GM19043 (cell line): ENCODE data around the gene CCNY.

Experiments
- ATAC-seq: cut with Tn5 transposase; IDR thresholded peaks from one replicate; pipeline ENCODE4 v1.9.1; 2021; ENCODE audit warnings: low read depth; ENCODE audit not compliant: unreplicated experiment

CCNY gene

GRCh38 chr10:35379226-35380137, 43.2 kb downstream of the CCNY start:
- ATAC-seq: peak; percentile 77

GRCh38 chr10:35382096-35382495, 45.8 kb downstream of the CCNY start:
- no peak for ATAC-seq

DNA sequence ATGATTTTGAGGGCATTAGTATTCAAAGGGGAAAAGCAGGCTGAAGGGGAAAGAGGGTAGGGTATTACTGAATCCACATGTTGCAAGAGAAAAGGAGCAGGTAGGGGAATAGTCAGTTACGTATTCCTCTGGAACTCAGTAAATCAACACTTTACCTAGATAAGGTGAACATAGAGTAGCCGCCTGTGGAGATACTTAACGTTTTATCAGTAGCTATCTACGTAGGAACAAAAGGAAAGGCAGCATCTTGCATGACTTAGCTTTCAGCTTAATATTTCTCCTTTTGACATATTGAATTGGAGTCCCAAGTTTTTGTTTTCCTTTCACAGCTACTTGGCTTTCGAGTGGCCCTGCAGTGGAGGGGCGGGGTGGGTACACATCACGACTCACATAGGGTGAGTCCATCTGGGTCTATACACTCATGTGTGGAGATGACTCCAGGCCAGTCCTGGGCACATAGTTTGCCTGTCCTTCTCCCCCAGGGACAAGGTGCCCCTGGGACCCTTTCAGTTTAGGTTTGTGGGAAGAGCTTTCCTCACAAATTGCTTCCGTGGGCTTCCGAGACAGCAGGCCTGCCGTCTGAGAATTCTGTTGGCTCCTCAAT, 48.1 kb downstream of the CCNY start:
- ATAC-seq: no peak

DNA sequence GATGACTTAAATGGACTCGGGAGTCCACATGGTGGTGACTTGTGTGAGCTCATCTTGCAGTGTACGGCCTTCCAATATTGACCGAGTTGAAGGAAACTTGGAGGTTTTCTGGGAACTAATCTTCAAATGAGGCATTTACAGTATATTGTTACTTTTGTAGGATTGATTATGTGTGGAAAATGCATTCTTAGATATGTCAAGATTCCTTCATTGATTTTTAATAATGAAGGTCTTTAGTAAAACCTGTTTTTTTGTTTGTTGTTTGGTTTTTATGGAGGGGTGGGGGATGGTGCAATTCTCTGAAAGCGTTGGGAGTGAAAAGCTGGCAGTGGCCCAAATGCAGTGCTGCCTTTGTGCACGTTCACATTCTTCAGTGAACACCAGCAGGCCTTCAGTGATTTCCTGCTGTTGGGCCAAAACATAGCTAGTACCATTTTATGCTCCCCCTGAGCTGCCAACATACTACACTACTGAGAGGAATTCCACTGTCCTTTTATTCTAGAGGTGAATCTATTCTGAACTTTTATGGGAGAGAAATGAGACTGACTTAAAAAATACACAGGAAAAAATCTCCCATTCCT, 50.4 kb downstream of the CCNY start:
- no peak for ATAC-seq

DNA sequence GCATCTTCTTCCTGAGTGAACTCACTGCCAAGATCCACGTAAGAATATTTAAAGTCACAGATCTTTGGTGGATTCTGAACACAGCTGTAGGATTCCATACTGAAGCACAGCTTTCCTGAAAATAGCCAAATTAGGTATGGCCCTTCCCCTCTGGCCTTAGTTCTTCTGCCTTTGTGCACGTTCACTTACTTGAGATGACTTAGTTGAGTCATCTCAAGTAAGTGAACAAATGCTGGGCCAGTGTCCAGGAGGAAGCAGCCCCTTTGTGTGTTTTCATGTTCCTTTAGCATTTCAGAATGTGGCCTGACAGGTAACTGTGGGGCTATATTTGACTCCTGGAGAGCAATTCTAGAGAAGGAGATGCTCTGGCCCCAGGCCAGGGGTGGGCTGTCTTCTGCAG, 51.5 kb downstream of the CCNY start:
- peak; percentile 80 for ATAC-seq

DNA sequence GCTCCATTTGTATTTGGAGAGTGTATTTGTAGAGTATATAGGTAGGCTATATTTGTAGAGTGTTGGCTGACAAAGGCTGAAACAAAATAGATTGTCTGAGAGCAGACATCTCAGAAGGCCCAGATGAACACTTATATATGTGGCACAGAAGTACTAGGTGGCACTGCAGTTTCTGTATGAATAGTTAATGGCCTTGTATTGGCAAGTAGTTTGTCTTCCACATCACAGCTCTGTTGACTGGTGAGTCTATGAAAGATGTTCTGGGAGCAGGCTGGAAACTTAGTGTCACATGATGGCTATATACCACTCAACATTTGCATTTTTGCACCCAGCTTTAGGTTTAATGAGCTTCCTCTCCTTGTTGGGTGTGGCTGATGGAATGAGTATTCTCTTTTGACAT, 51.9 kb downstream of the CCNY start:
- peak; percentile 27 for ATAC-seq

DNA sequence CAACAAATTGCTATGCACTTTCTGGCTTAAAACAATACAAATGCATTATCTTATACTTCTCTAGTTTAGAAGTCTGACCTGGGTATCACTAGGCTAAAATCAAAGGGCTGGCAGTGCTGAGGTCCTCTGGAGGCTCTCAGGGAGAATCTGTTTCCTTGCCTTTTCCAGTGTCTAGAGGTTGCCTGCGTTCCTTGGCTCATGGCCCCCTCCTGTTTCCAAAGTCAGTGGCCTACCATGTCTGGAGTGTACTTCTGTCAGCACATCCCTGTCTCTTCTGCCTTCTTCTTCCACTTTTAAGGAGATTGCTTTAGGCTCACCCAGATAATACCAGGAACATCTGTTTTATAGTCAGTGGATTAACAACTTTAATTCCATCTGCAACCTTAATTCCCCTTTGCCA, 52.4 kb downstream of the CCNY start:
- no peak for ATAC-seq

GRCh38 chr10:35390161-35390840, 54.0 kb downstream of the CCNY start:
- ATAC-seq: no peak

GRCh38 chr10:35390843-35391152, 54.5 kb downstream of the CCNY start:
- ATAC-seq: no peak

GRCh38 chr10:35391153-35391953, 55.0 kb downstream of the CCNY start:
- no peak for ATAC-seq

GRCh38 chr10:35391954-35392262, 55.6 kb downstream of the CCNY start:
- no peak for ATAC-seq

GRCh38 chr10:35392482-35393228, 56.3 kb downstream of the CCNY start:
- ATAC-seq: no peak

- ATAC-seq: no peak
These were observed 58.1 kb downstream of the CCNY start for GRCh38 chr10:35394411-35394851.

GRCh38 chr10:35394934-35395333, 58.6 kb downstream of the CCNY start:
- ATAC-seq: no peak

DNA sequence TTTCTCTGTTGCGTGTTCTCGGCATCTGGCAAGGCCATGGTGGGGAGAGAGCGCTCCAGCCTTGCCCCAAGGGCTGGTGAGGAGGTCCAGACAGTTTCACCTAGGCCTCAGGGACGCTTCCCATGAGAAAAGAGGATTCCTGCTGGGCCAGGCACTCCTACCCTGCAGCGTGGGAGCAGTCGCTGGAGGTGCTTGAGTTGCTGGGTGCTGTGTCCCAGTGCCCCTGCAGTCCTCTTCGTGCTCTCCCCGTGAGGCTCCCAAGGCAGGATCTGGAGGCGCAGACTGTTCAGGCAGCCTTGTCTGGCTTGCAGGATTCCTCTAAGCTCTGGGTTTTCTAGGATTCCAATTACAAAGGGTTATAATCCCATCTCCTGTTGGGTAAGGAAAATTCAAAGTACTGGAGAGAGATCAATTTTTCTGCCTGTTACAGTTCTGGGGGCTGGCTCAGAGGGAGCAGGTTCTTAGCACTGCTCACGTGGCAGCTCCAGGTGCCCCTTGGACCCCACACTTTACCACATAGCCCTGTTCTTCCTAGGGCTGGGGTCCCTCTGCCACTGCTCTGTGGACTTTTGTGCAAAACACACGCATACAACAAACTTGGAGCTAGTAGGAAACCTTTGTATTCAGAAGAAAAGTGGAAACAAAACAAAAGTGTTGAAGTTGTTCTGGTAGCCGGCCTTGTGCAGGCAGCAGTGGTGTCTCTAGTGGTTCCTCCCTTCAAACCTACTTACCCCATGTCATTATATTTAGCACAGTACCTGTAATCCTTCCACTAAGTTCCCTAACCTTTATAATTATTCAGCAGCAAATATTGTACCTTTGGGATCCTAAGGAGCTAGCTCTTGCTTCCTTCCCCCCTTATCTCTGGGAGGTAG, 60.5 kb downstream of the CCNY start:
- no peak for ATAC-seq

GRCh38 chr10:35397953-35398352, 61.6 kb downstream of the CCNY start:
- no peak for ATAC-seq

- ATAC-seq: no peak
These were observed 62.0 kb downstream of the CCNY start for GRCh38 chr10:35398355-35398754.

- no peak for ATAC-seq
These were observed 62.6 kb downstream of the CCNY start for GRCh38 chr10:35398908-35399307.

- ATAC-seq: no peak
These were observed 63.2 kb downstream of the CCNY start for GRCh38 chr10:35399414-35400009.
